Skeletal muscle tissue (tissue), 4 donors: Measurements from ENCODE around the gene GCGR. TPM values are rescaled to one million over a fixed set of nuclear protein-coding genes. Genes with fewer than 3 reads are reported as not detected.
A peak's percentile ranks its signal among the peaks of the same experiment; 100 is the strongest.

Experiments used
- H3K27ac ChIP-seq: one replicate; pipeline ENCODE4 v1.7.0; 2013; ENCODE audit warnings: mild to moderate bottlenecking, low read depth, low read length, inconsistent platforms
- H3K27me3 ChIP-seq, 3 donors: one replicate each; pipeline ENCODE4 v1.7.0; 2013; ENCODE audit warnings: low read length in 3 of 3; ENCODE audit not compliant: control insufficient read depth in 3 of 3, insufficient read depth in 3 of 3
- H3K36me3 ChIP-seq, 3 donors: one replicate each; pipeline ENCODE4 v1.7.0; 2013; ENCODE audit warnings: low read length in 3 of 3; ENCODE audit not compliant: control insufficient read depth in 3 of 3, insufficient read depth in 3 of 3
- H3K4me1 ChIP-seq, 3 donors: one replicate each; pipeline ENCODE4 v1.7.0; 2013; ENCODE audit warnings: low read length in 3 of 3, mild to moderate bottlenecking in 3 of 3; ENCODE audit not compliant: control insufficient read depth in 3 of 3, insufficient read depth in 3 of 3
- H3K4me3 ChIP-seq, 3 donors: one replicate each; pipeline ENCODE4 v1.7.0; 2013; ENCODE audit warnings: low read length in 3 of 3
- H3K9ac ChIP-seq, 3 donors: one replicate each; pipeline ENCODE4 v1.7.0; 2013; ENCODE audit warnings: low read length in 3 of 3, mild to moderate bottlenecking in 3 of 3, moderate library complexity in 2 of 3, low read depth in 1 of 3
- H3K9me3 ChIP-seq, 3 donors: one replicate each; pipeline ENCODE4 v1.7.0; 2013; ENCODE audit warnings: low read length in 3 of 3; ENCODE audit not compliant: control insufficient read depth in 3 of 3
- total RNA-seq: library from RNA; depleted of rRNA; stranded (reverse); fragments of >200 nt; gene quantifications from one replicate; pipeline ENCODE4 v1.2.3, GENCODE V29; 2014
- donor health status: Osteomylitis.

The GCGR gene
- total RNA-seq, 1 donor from 2014 or later = not detected

GRCh38 chr17:81831957-81832607 is 28.1 kb downstream of the GCGR start:
- H3K4me1 ChIP-seq = peaks cover 26 to 48% (median 27%) of the 10 kb centered on the region in 3 donors
- peaks cover 0 to 11% (median 5%) of the 10 kb centered on the region in 3 donors for H3K36me3 ChIP-seq
- H3K4me3 ChIP-seq = peak overlapping the region; percentile 74 to 79 (median 78)
- H3K9ac ChIP-seq = peak overlapping the region; percentile 75 to 91 (median 88)
- peak overlapping the region; percentile 95 for H3K27ac ChIP-seq
- H3K27me3 ChIP-seq = no peaks in the 10 kb centered on the region
- no peaks in the 10 kb centered on the region for H3K9me3 ChIP-seq

GRCh38 chr17:81832608-81833159 is 28.7 kb downstream of the GCGR start:
- peak overlapping the region; percentile 95 for H3K27ac ChIP-seq
- H3K36me3 ChIP-seq = peaks cover 0 to 11% (median 5%) of the 10 kb centered on the region in 3 donors
- peak overlapping the region; percentile 74 to 79 (median 78) for H3K4me3 ChIP-seq
- H3K9ac ChIP-seq = peak overlapping the region; percentile 75 to 91 (median 88)
- peaks cover 29 to 52% (median 29%) of the 10 kb centered on the region in 3 donors for H3K4me1 ChIP-seq
- H3K9me3 ChIP-seq = no peaks in the 10 kb centered on the region
- H3K27me3 ChIP-seq = no peaks in the 10 kb centered on the region

GRCh38 chr17:81833160-81833920 is 29.4 kb downstream of the GCGR start, which contains the start of gene MCRIP1:
Gene MCRIP1 (minus strand): TSS chr17:81833291. CDS start chr17:81824506, 8,785 bp downstream.
- peak within 1 kb of the TSS; percentile 99 for H3K27ac ChIP-seq
- no peaks in the 10 kb centered on the region for H3K9me3 ChIP-seq
- peaks cover 29 to 57% (median 35%) of the 10 kb centered on the region in 3 donors for H3K4me1 ChIP-seq
- no peaks in the 10 kb centered on the region for H3K27me3 ChIP-seq
- peaks cover 0 to 11% (median 5%) of the 10 kb centered on the region in 3 donors for H3K36me3 ChIP-seq
- peak within 1 kb of the TSS; percentile 79 to 96 (median 88) for H3K4me3 ChIP-seq
- H3K9ac ChIP-seq = peak within 1 kb of the TSS; percentile 98 to 100 (median 99)

GRCh38 chr17:81833921-81834830 is 30.2 kb downstream of the GCGR start:
- Histone ChIP-seq H3K4me1 (peaks cover 35 to 59% (median 41%) of the 10 kb centered on the region in 3 donors), H3K36me3 (peaks cover 0 to 11% (median 5%) of the 10 kb centered on the region in 3 donors), H3K27ac (peak overlapping the region; percentile 99), H3K9ac (peak overlapping the region; percentile 98 to 100 (median 99)), H3K27me3 (no peaks in the 10 kb centered on the region), H3K4me3 (peak overlapping the region; percentile 75 to 96 (median 88)), H3K9me3 (no peaks in the 10 kb centered on the region)

DNA sequence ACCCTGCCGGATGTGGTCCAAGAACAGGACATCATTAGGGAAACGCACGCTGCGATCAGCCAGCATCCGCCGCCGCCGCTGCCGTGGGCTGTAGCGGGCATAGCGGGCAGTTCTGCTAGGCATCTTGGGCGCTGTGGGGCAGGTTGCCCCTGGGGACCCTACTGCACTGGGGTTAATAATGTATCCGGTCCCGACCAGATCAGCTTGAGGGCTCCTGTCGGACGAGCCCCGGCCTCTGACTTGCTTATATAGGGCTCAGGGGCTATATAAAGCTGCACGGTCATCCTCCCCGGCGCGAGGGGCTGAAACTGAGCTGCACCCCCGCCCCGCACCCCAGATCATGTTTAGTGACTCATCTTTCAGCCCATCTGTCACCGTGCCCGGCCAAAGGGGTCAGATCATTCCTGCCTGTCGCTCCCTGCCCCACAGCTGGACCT is 30.9 kb downstream of the GCGR start, which contains the start of gene PPP1R27:
PPP1R27 (minus strand) TSS at position 220 of the 437 bp plus-strand sequence; CDS start at position 123, 97 bp downstream.
- peaks cover 0 to 11% (median 5%) of the 10 kb centered on the region in 3 donors for H3K36me3 ChIP-seq
- H3K4me1 ChIP-seq = peaks cover 36 to 62% (median 47%) of the 10 kb centered on the region in 3 donors
- no peaks in the 10 kb centered on the region for H3K9me3 ChIP-seq
- peak within 1 kb of the TSS; percentile 99 for H3K27ac ChIP-seq
- peak within 1 kb of the TSS; percentile 98 to 100 (median 99) for H3K9ac ChIP-seq
- H3K4me3 ChIP-seq = peak within 1 kb of the TSS; percentile 75 to 96 (median 88)
- H3K27me3 ChIP-seq = no peaks in the 10 kb centered on the region

DNA sequence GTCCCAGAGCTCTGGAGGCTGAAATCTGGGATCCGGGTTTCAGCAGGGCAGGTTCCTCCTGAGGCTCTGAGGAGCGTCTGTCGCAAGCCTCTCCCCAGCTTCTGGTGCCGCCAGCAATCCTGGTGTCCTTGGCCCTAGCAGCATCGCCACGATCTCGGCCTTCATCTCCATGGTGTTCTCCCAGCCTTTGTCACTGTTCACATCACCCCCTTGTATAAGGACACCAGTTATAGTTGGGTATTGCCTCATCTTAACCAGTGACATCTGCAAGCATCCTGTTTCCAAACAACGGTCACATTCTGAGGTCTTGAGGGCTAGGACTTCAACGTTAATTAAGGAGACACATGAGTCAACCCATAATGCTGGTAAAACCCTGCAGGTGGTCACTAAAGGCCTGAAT is 33.7 kb downstream of the GCGR start:
- Histone ChIP-seq H3K36me3 (peaks cover 3 to 13% (median 5%) of the 10 kb centered on the region in 3 donors), H3K4me3 (peak overlapping the region in 2 of 3 donors; percentile 36 to 45), H3K9me3 (no peaks in the 10 kb centered on the region), H3K9ac (peak overlapping the region in 2 of 3 donors; percentile 32 to 50), H3K4me1 (peaks cover 38 to 71% (median 61%) of the 10 kb centered on the region in 3 donors), H3K27me3 (no peaks in the 10 kb centered on the region), H3K27ac (peak overlapping the region; percentile 80)

DNA sequence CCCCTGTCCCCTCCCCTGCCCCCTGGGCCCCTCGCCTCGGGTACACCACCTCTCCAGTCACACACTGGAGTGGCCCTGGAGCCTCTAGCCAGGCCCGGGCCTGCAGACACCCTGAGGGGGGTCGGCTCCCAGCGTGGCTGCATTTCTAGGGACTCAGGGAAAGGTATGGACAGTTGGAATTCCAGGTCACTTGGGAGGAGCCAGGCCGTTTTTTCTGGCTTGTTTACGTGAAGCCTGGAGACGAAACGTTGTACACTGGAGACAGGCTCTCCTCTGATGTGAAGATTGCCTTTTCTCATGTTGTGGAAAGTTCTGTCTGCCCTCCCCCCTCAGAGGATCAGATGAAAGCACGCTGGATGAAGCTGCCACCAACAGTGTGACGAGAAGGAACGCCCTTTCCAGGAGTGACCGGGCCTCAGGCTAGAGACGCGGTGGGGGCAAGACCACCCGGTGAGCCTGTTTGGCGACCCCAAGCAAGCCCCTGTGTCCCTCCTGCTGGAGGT is 34.9 kb downstream of the GCGR start:
- Histone ChIP-seq H3K4me3 (peak overlapping the region in 2 of 3 donors; percentile 8 to 25), H3K9ac (peak overlapping the region; percentile 60 to 83 (median 80)), H3K27me3 (no peaks in the 10 kb centered on the region), H3K27ac (peak overlapping the region; percentile 94), H3K9me3 (no peaks in the 10 kb centered on the region), H3K4me1 (peaks cover 40 to 76% (median 67%) of the 10 kb centered on the region in 3 donors), H3K36me3 (peaks cover 7 to 20% (median 11%) of the 10 kb centered on the region in 3 donors)

DNA sequence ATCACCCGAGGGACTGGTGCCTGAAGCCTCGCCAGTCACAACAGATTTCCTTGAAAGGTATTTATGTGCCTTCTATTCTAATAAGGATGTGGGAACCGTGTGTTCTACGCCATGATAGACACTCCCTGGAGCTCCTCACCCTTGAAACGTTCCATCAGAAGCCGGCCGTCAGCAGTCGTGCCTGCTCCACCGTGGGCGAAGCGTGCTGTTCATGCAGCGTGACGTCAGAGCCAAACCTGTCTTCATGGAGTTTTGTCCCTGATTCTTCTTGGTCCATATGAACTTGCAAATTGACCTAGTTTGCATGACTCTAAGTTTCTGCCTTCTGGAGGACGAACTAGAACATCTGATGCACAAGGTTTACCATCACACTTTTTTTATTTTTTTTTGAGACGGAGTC is 35.4 kb downstream of the GCGR start:
- peak overlapping the region; percentile 94 for H3K27ac ChIP-seq
- H3K4me1 ChIP-seq = peaks cover 39 to 73% (median 66%) of the 10 kb centered on the region in 3 donors
- no peaks in the 10 kb centered on the region for H3K9me3 ChIP-seq
- peak overlapping the region; percentile 60 to 83 (median 80) for H3K9ac ChIP-seq
- peak overlapping the region in 2 of 3 donors; percentile 8 to 25 for H3K4me3 ChIP-seq
- no peaks in the 10 kb centered on the region for H3K27me3 ChIP-seq
- H3K36me3 ChIP-seq = peaks cover 7 to 21% (median 16%) of the 10 kb centered on the region in 3 donors
